NCI-H146 treated with DMSO at 0.1 percent for 48 hours (cell line): Measurements from ENCODE around the gene NOXA1.
A peak's percentile ranks its signal among the peaks of the same experiment; 100 is the strongest.

ENCODE experiments used
- DNase-seq: peaks from one replicate; lab custom pipeline; 2025; ENCODE audit not compliant: unreplicated experiment; lab: John Stamatoyannopoulos, UW

NOXA1 gene

DNA sequence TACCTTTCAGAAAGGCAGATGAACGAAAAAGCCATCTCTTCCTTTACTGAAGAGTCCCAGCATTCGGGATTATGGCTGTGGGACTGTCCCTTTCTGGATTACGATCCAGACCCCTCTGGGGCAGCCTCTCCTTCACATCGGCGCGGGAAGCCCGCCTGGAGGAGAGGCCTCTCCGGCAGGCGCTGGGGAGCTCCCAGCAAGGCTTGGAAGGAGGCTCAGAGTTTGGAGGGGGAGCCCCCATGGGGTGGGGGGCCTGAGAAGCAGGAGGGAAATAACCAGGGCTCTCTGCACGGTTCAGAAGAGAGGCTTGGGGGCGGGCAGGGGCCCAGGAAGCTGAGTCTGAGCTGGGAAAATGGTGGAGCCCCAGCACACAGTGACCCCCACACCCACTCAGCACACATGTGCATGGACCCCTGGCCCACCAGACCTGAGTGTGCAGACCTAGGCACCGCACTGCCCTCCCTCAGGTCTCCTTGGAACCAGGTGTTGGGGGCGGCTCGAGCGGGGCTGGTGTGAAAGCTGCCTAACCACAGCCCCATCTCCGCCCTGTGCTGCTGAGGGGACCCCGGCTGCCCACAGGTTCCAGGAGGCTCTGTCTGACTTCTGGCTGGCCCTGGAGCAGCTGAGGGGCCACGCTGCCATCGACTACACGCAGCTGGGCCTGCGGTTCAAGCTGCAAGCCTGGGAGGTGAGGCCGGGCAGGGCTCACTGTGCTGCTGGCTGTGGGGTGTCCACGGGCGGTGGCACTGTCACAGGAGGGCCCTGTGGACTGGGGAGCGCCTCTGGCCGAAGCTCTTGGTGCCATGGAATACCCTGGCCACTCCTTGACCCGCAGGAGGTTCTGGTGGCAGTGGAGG lies 4.5 kb downstream of the NOXA1 start:
- DNase-seq = no peak

GRCh38 chr9:137428311-137428630 lies 5.1 kb downstream of the NOXA1 start:
- no peak for DNase-seq

- no peak for DNase-seq
These were observed 5.8 kb downstream of the NOXA1 start for GRCh38 chr9:137428841-137429545.

- DNase-seq = no peak
These were observed 6.3 kb downstream of the NOXA1 start for GRCh38 chr9:137429546-137429890.

- peak; percentile 39 for DNase-seq
These were observed 7.0 kb downstream of the NOXA1 start for GRCh38 chr9:137429974-137430722.

DNA sequence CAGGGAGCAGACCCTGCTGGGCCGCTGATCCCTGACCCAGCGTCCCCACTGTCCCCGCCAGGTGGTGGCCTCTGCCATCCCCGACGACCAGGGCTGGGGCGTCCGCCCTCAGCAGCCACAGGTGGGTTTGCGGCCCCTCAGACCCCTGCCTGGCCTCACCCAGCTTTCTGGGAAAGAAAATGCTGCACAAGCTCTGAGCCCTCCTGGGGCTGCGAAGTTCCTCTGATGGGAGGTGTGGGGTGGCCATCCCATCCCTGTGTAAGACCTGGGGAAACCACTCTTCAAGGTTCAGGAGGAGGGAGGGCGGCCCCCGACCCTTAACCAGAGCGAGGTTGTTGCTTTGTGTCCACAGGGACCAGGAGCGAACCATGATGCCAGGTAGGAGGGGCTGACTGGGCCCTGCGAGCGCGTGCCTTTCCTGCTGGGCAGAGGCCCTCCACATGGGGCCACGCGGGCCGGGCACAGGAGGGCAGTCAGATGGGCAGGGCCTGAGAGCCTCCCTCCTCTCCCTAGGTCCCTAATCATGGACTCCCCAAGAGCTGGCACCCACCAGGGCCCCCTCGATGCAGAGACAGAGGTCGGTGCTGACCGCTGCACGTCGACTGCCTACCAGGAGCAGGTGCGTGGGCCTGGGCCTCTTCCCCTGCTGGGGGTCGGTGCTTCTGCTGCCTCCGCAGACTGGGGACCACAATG lies 7.7 kb downstream of the NOXA1 start:
- no peak for DNase-seq

- DNase-seq = no peak
These were observed 8.3 kb downstream of the NOXA1 start for GRCh38 chr9:137431416-137431931.

DNA sequence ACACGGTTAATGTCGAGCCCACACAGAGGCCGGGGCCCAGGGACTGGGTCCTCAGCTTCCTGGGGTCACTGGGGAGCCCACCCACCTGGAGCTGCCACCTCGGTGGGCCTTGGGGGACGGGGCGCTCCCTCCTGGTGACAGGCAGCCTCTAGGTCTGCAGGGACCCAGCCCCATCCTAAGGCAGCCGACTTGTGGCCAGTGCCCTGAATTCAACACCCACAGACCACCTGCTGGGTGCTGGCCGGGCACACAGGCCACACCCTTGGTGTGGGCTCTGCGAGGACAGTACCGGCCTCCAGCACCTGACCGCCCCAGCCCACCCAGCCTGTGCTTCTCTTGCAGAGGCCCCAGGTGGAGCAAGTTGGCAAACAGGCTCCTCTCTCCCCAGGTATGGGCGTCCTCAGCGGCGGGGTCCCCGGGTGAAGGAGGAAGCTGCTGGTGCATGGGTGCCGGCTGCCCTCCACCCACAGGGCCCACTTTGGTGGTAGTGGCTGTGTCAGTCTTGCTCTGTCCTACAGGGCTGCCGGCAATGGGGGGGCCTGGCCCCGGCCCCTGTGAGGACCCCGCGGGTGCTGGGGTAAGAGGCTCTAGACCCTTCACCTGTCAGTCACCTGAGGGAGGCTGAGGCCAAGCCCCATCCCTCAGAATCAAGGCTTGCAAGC lies 9.6 kb downstream of the NOXA1 start:
- no peak for DNase-seq

- no peak for DNase-seq
These were observed 10.2 kb downstream of the NOXA1 start for GRCh38 chr9:137433349-137433915.

GRCh38 chr9:137433916-137434431 lies 10.8 kb downstream of the NOXA1 start:
- DNase-seq = no peak

DNA sequence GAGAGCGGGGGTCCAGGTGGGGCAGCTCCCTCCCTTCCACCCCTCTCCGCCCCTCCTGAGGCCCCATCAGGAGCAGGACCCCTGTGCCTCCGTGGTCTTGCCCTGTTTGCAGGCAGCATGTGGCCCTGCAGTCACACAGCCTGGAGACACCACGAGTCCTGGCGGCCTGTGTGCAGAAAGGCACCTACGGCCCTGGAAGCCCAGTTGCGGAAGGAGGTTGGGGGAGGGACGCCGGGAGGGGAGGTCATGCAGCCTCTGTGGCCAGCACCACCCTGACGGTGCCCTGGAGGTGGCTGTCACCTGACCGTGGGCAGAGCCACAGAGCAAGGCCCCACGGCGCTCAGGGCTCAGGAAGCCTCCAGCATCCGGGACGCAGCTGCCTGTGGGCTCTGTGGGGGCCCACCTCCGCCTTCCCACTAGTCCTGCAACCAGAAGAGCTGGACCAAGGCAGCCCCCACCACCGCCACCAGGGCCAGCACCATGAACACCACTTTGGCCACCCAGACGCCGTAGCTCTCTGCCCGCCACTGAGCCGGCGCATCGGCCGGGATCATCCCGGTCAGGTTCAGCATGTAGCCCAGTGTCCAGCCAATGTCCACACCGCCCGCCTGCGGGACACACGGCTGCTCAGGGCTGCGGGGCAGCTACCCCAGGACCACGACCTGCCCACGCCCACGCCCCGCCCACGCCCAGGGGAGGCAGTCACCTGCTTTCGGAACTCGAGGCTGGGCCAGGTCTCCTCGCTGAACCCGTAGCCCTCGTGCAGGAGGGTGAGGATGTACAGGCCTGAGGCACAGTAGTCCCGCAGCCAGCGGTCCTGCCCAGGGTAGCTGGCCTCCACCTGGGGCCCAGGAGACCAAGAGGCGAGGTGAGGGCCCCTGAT lies 11.5 kb downstream of the NOXA1 start:
- no peak for DNase-seq

- no peak for DNase-seq
These were observed 12.2 kb downstream of the NOXA1 start for GRCh38 chr9:137435381-137435891.

DNA sequence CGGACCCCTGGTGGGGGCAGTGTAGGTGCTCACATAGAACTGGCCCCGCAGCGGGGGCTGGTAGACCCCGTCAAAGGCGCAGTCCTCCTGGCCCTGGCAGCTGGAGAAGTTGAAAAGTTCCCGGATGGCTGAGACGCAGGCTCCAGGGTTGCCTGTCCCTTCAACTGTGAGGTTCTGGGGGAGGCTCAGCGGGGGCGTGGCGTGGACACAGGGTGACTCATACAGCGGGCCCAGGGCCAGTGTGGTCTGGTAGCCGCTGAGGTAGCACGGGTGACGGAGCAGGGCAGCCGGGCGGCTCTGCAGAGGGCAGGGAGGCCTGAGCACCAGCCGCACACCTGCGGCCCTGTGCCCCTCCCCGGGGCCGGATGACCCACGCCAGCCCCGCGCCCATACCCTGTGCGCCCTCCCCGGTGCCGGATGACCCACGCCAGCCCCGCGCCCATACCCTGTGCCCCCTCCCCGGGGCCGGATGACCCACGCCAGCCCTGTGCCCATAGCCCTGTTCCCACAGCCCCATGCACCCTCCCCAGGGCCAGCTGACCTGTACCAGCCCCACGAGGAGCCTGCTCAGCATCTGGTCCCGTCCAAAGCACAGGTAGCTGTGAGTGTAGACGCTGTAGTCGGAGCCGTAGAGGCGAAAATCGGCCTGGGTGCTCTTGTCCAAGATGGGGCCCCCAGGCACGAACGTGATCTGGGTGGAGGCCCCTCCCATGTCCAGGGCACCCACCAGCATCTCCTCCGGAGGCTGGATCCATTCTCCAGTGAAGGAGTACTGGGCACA lies 13.0 kb downstream of the NOXA1 start:
- DNase-seq = no peak

- DNase-seq = no peak
These were observed 13.8 kb downstream of the NOXA1 start for GRCh38 chr9:137436761-137437600.

GRCh38 chr9:137437691-137438590 lies 14.7 kb downstream of the NOXA1 start:
- DNase-seq = no peak

DNA sequence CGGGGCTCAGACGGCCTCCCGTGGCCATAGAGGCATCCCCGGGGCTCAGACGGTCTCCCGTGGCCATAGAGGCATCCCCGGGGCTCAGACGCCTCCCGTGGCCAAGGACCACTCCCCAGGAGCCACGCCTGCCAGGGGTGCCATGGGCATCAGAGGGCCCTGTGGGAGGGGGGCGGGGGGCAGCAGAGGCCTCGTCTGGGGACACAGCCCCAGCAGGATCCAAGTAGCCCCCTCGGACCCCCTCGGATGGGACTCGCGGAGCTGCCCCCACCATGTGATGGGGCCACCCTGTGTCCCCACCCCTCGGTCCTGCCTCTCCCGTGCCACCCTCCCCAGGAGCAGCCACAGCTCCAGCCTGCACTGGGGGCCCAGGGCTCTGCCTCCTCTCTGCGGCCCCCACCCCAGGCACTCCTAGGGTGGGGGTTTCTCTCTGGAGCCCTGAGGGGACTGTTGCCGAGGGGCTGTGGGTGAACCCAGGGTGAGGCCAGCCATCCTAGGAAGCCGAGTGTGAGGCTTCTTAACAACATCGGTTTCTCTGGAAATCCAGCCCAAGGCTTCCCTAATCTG lies 15.5 kb downstream of the NOXA1 start:
- no peak for DNase-seq
